Testis (tissue), 2 donors: ENCODE measurements around the gene CYB5B.

Experiments
- POLR2A ChIP-seq: fragments of 450-650 bp; IDR thresholded peaks from one replicate; pipeline ENCODE4 v1.6.1; 2017; ENCODE audit warnings: antibody characterized with exemption, mild to moderate bottlenecking, moderate library complexity
- TF ChIP-seq, protein P1 (sequence below), 3 experiments: fragments of 450-650 bp in 2 of 3; fragments of 200-600 bp in 1 of 3; sonication (generic) in 1 of 3; IDR thresholded peaks; one replicate each; pipeline ENCODE4 v1.5.1; 2016 to 2019; ENCODE audit warnings: antibody characterized with exemption in 3 of 3, mild to moderate bottlenecking in 2 of 3, moderate library complexity in 1 of 3

DNA sequence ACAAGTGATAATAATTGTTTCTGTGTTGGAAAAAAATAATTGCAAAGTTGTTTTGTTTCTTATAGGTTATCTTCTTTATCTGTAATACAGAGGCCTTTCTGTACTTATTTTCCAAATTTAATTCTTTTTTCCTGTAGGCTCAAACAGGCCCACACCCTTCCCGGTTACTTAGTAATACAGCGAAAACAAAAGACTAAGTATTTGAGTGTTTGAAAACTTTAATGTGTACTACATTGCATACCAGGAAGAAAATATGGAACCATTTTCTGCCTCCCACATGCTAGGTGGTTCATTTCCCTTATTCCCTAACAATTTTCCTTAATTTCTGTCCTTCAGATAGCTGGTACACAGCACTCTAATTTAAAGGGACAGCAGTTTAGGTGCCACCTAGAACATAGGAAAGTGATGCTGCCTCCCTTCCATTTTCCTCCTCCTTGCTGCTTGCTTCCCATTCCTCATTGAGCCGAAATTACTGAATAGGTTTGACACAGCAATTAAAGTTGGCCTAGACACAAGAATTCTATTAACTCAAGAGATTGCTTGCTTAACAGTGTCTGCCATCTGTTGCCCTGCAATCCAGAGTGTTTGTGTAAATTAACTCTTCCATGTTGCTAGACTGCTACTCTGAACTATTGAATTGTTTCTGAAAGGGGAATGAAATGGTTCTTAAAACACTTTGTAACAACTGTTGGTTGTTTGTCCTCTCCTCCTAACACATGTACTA is 24.2 kb downstream of the CYB5B start:
- TF ChIP-seq, protein P1, sequence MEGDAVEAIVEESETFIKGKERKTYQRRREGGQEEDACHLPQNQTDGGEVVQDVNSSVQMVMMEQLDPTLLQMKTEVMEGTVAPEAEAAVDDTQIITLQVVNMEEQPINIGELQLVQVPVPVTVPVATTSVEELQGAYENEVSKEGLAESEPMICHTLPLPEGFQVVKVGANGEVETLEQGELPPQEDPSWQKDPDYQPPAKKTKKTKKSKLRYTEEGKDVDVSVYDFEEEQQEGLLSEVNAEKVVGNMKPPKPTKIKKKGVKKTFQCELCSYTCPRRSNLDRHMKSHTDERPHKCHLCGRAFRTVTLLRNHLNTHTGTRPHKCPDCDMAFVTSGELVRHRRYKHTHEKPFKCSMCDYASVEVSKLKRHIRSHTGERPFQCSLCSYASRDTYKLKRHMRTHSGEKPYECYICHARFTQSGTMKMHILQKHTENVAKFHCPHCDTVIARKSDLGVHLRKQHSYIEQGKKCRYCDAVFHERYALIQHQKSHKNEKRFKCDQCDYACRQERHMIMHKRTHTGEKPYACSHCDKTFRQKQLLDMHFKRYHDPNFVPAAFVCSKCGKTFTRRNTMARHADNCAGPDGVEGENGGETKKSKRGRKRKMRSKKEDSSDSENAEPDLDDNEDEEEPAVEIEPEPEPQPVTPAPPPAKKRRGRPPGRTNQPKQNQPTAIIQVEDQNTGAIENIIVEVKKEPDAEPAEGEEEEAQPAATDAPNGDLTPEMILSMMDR (IDR thresholded peaks at IDR 0.05): no peak
- no peak for TF ChIP-seq POLR2A
